Endodermal cell (in vitro differentiated cells): ENCODE measurements around the gene HTRA2. TPM values are rescaled to one million over a fixed set of nuclear protein-coding genes. Genes with fewer than 3 reads are reported as not detected.

Source experiments
- DNase-seq: peaks from one replicate; pipeline ENCODE4 v3.0.0-alpha.2; 2017
- H3K27ac ChIP-seq: 2 replicates; pipeline ENCODE4 v1.5.1; 2013; ENCODE audit warnings: mild to moderate bottlenecking, low read depth, low read length, moderate library complexity
- H3K27me3 ChIP-seq: 2 replicates; pipeline ENCODE4 v1.6.1; 2013; ENCODE audit warnings: mild to moderate bottlenecking, low read length, moderate library complexity; ENCODE audit not compliant: insufficient read depth, control insufficient read depth, poor library complexity, severe bottlenecking
- H3K36me3 ChIP-seq: 2 replicates; pipeline ENCODE4 v1.7.0; 2013; ENCODE audit warnings: mild to moderate bottlenecking, low read length, moderate library complexity; ENCODE audit not compliant: control insufficient read depth, insufficient read depth
- H3K4me1 ChIP-seq: one replicate; pipeline ENCODE4 v1.7.0; 2013; ENCODE audit warnings: low read length; ENCODE audit not compliant: control insufficient read depth, insufficient read depth
- H3K4me3 ChIP-seq: 2 replicates; pipeline ENCODE4 v1.5.1; 2013; ENCODE audit warnings: mild to moderate bottlenecking, low read length, moderate library complexity
- H3K9ac ChIP-seq: 2 replicates; pipeline ENCODE4 v1.6.1; 2013; ENCODE audit warnings: mild to moderate bottlenecking, low read length, moderate library complexity; ENCODE audit not compliant: poor library complexity, severe bottlenecking; ENCODE audit errors: extremely low read depth
- H3K9me3 ChIP-seq: 2 replicates; pipeline ENCODE4 v1.6.1; 2013; ENCODE audit warnings: mild to moderate bottlenecking, low read length, moderate library complexity; ENCODE audit not compliant: control insufficient read depth
- H3K27ac Mint-ChIP-seq: 2 replicates; pipeline ENCODE4 v1.8.0; 2020; ENCODE audit warnings: mixed read lengths
- H3K27me3 Mint-ChIP-seq: 2 replicates; pipeline ENCODE4 v1.8.0; 2021; ENCODE audit warnings: mild to moderate bottlenecking, mixed read lengths; ENCODE audit not compliant: insufficient read depth
- H3K36me3 Mint-ChIP-seq: 2 replicates; pipeline ENCODE4 v1.8.0; 2020; ENCODE audit warnings: low read depth, mixed read lengths
- H3K4me1 Mint-ChIP-seq: 2 replicates; pipeline ENCODE4 v1.8.0; 2020; ENCODE audit warnings: mixed read lengths
- H3K4me3 Mint-ChIP-seq: 2 replicates; pipeline ENCODE4 v1.8.0; 2020; ENCODE audit warnings: mild to moderate bottlenecking, moderate library complexity, mixed read lengths
- H3K9me3 Mint-ChIP-seq: 2 replicates; pipeline ENCODE4 v1.8.0; 2020; ENCODE audit warnings: mild to moderate bottlenecking, mixed read lengths
- CTCF ChIP-seq: fragments of 200-600 bp; sonication (generic); conservative IDR thresholded peaks from 2 replicates; pipeline ENCODE4 v1.5.0; 2021; ENCODE audit warnings: antibody characterized with exemption, mild to moderate bottlenecking
- WGBS, 2 experiments: methylation state at CpG; one replicate each; pipeline versions ENCODE4 v1.1.5 to v1.1.7; 2013; ENCODE audit warnings: missing lambda C conversion rate in 2 of 2, mixed read lengths in 1 of 2; ENCODE audit not compliant: insufficient coverage in 1 of 2, insufficient read length in 1 of 2; 5-methylcytosine and 5-hydroxymethylcytosine counted together
- total RNA-seq, 2 donors: library from RNA; stranded (reverse); fragmentation: NEBNext Ultra II Directional in 1 of 2; extraction: Animal tissue kit (Norgen Biotek cat#: 25700) in 1 of 2; gene quantifications; 2 replicates in 1 of 2; 3 replicates in 1 of 2; pipeline ENCODE4 v1.2.1, GENCODE V29; 2021

HTRA2 gene
- total RNA-seq, 2 donors from 2014 or later, result 32.8 to 38.9 TPM

- H3K4me1 Mint-ChIP-seq, result no peaks in the 10 kb centered on the region
- H3K36me3 ChIP-seq, result no peaks in the 10 kb centered on the region
- no peak overlapping the region for H3K4me3 Mint-ChIP-seq
- no peaks in the 10 kb centered on the region for H3K4me1 ChIP-seq
- H3K36me3 Mint-ChIP-seq, result no peaks in the 10 kb centered on the region
- H3K27me3 ChIP-seq, result peaks cover 47% of the 10 kb centered on the region
- H3K9me3 Mint-ChIP-seq, result no peaks in the 10 kb centered on the region
- TF ChIP-seq CTCF, result no peak
- no peak overlapping the region for H3K27ac ChIP-seq
- H3K9ac ChIP-seq, result no peak overlapping the region
- DNase-seq, result no peak
- no peak overlapping the region for H3K4me3 ChIP-seq
- H3K27ac Mint-ChIP-seq, result no peak overlapping the region
- no peaks in the 10 kb centered on the region for H3K9me3 ChIP-seq
- peaks cover 16% of the 10 kb centered on the region for H3K27me3 Mint-ChIP-seq
Observed at GRCh38 chr2:74566754-74567085, 37.0 kb downstream of the HTRA2 start.

GRCh38 chr2:74567881-74568280 is 38.1 kb downstream of the HTRA2 start:
- peaks cover 9% of the 10 kb centered on the region for H3K27me3 Mint-ChIP-seq
- Histone ChIP-seq H3K4me1 (no peaks in the 10 kb centered on the region), H3K36me3 (no peaks in the 10 kb centered on the region), H3K27me3 (peaks cover 47% of the 10 kb centered on the region), H3K9ac (no peak overlapping the region), H3K27ac (no peak overlapping the region), H3K9me3 (no peaks in the 10 kb centered on the region), H3K4me3 (no peak overlapping the region)
- TF ChIP-seq CTCF, result no peak
- H3K36me3 Mint-ChIP-seq, result no peaks in the 10 kb centered on the region
- WGBS, 2 experiments, result 93 to 95% methylated on average over 4 to 5 of the region's 5 CpGs
- H3K4me3 Mint-ChIP-seq, result no peak overlapping the region
- no peak for DNase-seq
- H3K4me1 Mint-ChIP-seq, result no peaks in the 10 kb centered on the region
- H3K27ac Mint-ChIP-seq, result no peak overlapping the region
- no peaks in the 10 kb centered on the region for H3K9me3 Mint-ChIP-seq

- Histone ChIP-seq H3K9ac (no peak overlapping the region), H3K27me3 (peaks cover 37% of the 10 kb centered on the region), H3K36me3 (no peaks in the 10 kb centered on the region), H3K4me1 (no peaks in the 10 kb centered on the region), H3K9me3 (no peaks in the 10 kb centered on the region), H3K4me3 (no peak overlapping the region), H3K27ac (no peak overlapping the region)
- no peaks in the 10 kb centered on the region for H3K4me1 Mint-ChIP-seq
- no peak overlapping the region for H3K4me3 Mint-ChIP-seq
- no peak for DNase-seq
- peaks cover 7% of the 10 kb centered on the region for H3K27me3 Mint-ChIP-seq
- WGBS, 2 experiments, result 80% methylated on average over 1 of the region's 1 CpG; no CpG with 5 or more reads in 1 of the 2 experiments
- no peaks in the 10 kb centered on the region for H3K9me3 Mint-ChIP-seq
- TF ChIP-seq CTCF, result no peak
- no peaks in the 10 kb centered on the region for H3K36me3 Mint-ChIP-seq
- no peak overlapping the region for H3K27ac Mint-ChIP-seq
Observed at GRCh38 chr2:74569686-74570085, 40.0 kb downstream of the HTRA2 start.
